ENCODE measurements around the gene ITPA.

Gene ITPA

GRCh38 chr20:3227936-3228749, 18.8 kb downstream of the ITPA start:
- no peak for DNase-seq (ENCODE audit: low spot score)

- no peak for DNase-seq (ENCODE audit: low spot score)
Observed at GRCh38 chr20:3228750-3229032, 19.4 kb downstream of the ITPA start.

- DNase-seq (ENCODE audit: low spot score): no peak
Observed at GRCh38 chr20:3229158-3229557, 19.9 kb downstream of the ITPA start.

- DNase-seq (ENCODE audit: low spot score): no peak
Observed at GRCh38 chr20:3229798-3230197, 20.5 kb downstream of the ITPA start.

GRCh38 chr20:3231116-3231515, 21.8 kb downstream of the ITPA start:
- no peak for DNase-seq (ENCODE audit: low spot score)

- DNase-seq (ENCODE audit: low spot score): no peak
Observed at GRCh38 chr20:3231889-3232588, 22.7 kb downstream of the ITPA start.

GRCh38 chr20:3233131-3233990, 24.1 kb downstream of the ITPA start:
- DNase-seq (ENCODE audit: low spot score): no peak

- DNase-seq (ENCODE audit: low spot score): no peak
Observed at GRCh38 chr20:3233991-3234498, 24.7 kb downstream of the ITPA start.

- no peak for DNase-seq (ENCODE audit: low spot score)
Observed at GRCh38 chr20:3235666-3236324, 26.5 kb downstream of the ITPA start.

- no peak for DNase-seq (ENCODE audit: low spot score)
Observed at GRCh38 chr20:3237011-3237957, 28.0 kb downstream of the ITPA start.

- DNase-seq (ENCODE audit: low spot score): no peak
Observed at GRCh38 chr20:3237958-3238615, 28.8 kb downstream of the ITPA start.

- no peak for DNase-seq (ENCODE audit: low spot score)
Observed at GRCh38 chr20:3238616-3239025, 29.3 kb downstream of the ITPA start.

- DNase-seq (ENCODE audit: low spot score): no peak
Observed at GRCh38 chr20:3239026-3239866, 29.9 kb downstream of the ITPA start, which contains the start of gene SLC4A11. Gene SLC4A11, minus strand, starts transcription at chr20:3239190. Its CDS starts 53 bp downstream, at chr20:3239137.

GRCh38 chr20:3239867-3240775, 30.8 kb downstream of the ITPA start:
- no peak for DNase-seq (ENCODE audit: low spot score)

- DNase-seq (ENCODE audit: low spot score): no peak
Observed at GRCh38 chr20:3240776-3241363, 31.6 kb downstream of the ITPA start.

GRCh38 chr20:3242172-3242692, 32.9 kb downstream of the ITPA start:
- no peak for DNase-seq (ENCODE audit: low spot score)

GRCh38 chr20:3243718-3244358, 34.5 kb downstream of the ITPA start:
- no peak for DNase-seq (ENCODE audit: low spot score)

All from putamen (tissue), 1 donor.